CD8-positive, alpha-beta memory T cell (primary cell): Measurements from ENCODE around the gene AKR1C1. TPM values are rescaled to one million over a fixed set of nuclear protein-coding genes. Genes with fewer than 3 reads are reported as not detected.
"Not testable (repeated sequence)": the region's sequence is repeated elsewhere in the genome, so short reads cannot be mapped to it uniquely, and the experiment has no call there.

ENCODE experiments used
- CTCF ChIA-PET: fragments of 350-600 bp; sonication (Branson Sonifier 250); formaldehyde crosslinking; loops from one replicate; lab custom pipeline; 2021; ENCODE audit warnings: antibody characterized with exemption; lab: Charles Lee
- POLR2A ChIA-PET: fragments of 350-600 bp; sonication (Branson Sonifier 250); formaldehyde crosslinking; loops from one replicate; lab custom pipeline; 2021; ENCODE audit warnings: antibody characterized with exemption; lab: Charles Lee
- DNase-seq, 5 donors: peaks; one replicate each; pipeline versions ENCODE4 v3.0.0 to v3.0.0-alpha.2; 2020 to 2022; ENCODE audit warnings: mixed read lengths in 1 of 5
- H3K27ac ChIP-seq: one replicate; pipeline ENCODE4 v1.7.0; 2013; ENCODE audit warnings: low read depth, mild to moderate bottlenecking, low read length, moderate library complexity
- H3K27me3 ChIP-seq: 2 replicates; pipeline ENCODE4 v1.7.0; 2013; ENCODE audit warnings: low read length, mild to moderate bottlenecking; ENCODE audit not compliant: insufficient read depth, poor library complexity, severe bottlenecking
- H3K36me3 ChIP-seq: 2 replicates; pipeline ENCODE4 v1.7.0; 2013; ENCODE audit warnings: mild to moderate bottlenecking, low read length, moderate library complexity; ENCODE audit not compliant: insufficient read depth
- H3K4me1 ChIP-seq: 2 replicates; pipeline ENCODE4 v1.7.0; 2013; ENCODE audit warnings: mild to moderate bottlenecking, low read length, moderate library complexity; ENCODE audit not compliant: insufficient read depth
- H3K4me3 ChIP-seq: 2 replicates; pipeline ENCODE4 v1.7.0; 2013; ENCODE audit warnings: mild to moderate bottlenecking, low read length
- H3K9me3 ChIP-seq: 2 replicates; pipeline ENCODE4 v1.7.0; 2013; ENCODE audit warnings: mild to moderate bottlenecking, low read length
- H3K27ac Mint-ChIP-seq, 8 donors: one replicate each; pipeline ENCODE4 v1.8.0; 2020 to 2021; ENCODE audit warnings: mixed read lengths in 8 of 8, mild to moderate bottlenecking in 6 of 8, inconsistent platforms in 3 of 8, moderate library complexity in 3 of 8
- H3K27me3 Mint-ChIP-seq, 2 donors: one replicate each; pipeline ENCODE4 v1.8.0; 2020 to 2021; ENCODE audit warnings: mixed read lengths in 2 of 2, mild to moderate bottlenecking in 1 of 2, moderate library complexity in 1 of 2
- H3K36me3 Mint-ChIP-seq, 3 donors: one replicate each; pipeline ENCODE4 v1.8.0; 2020 to 2021; ENCODE audit warnings: mixed read lengths in 3 of 3, inconsistent platforms in 1 of 3, mild to moderate bottlenecking in 1 of 3
- H3K4me1 Mint-ChIP-seq, 3 donors: one replicate each; pipeline ENCODE4 v1.8.0; 2020 to 2021; ENCODE audit warnings: mixed read lengths in 3 of 3, inconsistent platforms in 1 of 3, mild to moderate bottlenecking in 1 of 3
- H3K4me3 Mint-ChIP-seq, 7 donors: one replicate each; pipeline ENCODE4 v1.8.0; 2020 to 2021; ENCODE audit warnings: mixed read lengths in 7 of 7, mild to moderate bottlenecking in 6 of 7, moderate library complexity in 4 of 7, inconsistent platforms in 2 of 7
- H3K9me3 Mint-ChIP-seq, 5 donors: one replicate each; pipeline ENCODE4 v1.8.0; 2020 to 2022; ENCODE audit warnings: mixed read lengths in 5 of 5, mild to moderate bottlenecking in 3 of 5, moderate library complexity in 2 of 5, inconsistent platforms in 1 of 5
- polyA plus RNA-seq: library from polyadenylated mRNA; unstranded; fragments of 300-500 nt; fragmentation: Illumina TruSeq; gene quantifications from one replicate; pipeline ENCODE4 v1.2.3, GENCODE V29; 2021
- total RNA-seq, 2 experiments: library from RNA; stranded (reverse); gene quantifications; one replicate each; pipeline ENCODE4 v1.2.3, GENCODE V29; 2021

Gene AKR1C1
- total and polyA plus RNA-seq, 3 experiments from 2014 or later, result 0.22 to 0.24 TPM; not detected in 1

- POLR2A ChIA-PET, result no interaction called here
- H3K4me3 Mint-ChIP-seq, result no peak overlapping the region
- no peaks in the 10 kb centered on the region for H3K4me1 Mint-ChIP-seq
- Histone ChIP-seq H3K27me3 (no peaks in the 10 kb centered on the region), H3K4me1 (no peaks in the 10 kb centered on the region), H3K9me3 (no peaks in the 10 kb centered on the region), H3K27ac (no peak overlapping the region), H3K4me3 (no peak overlapping the region), H3K36me3 (no peaks in the 10 kb centered on the region)
- no peaks in the 10 kb centered on the region for H3K9me3 Mint-ChIP-seq
- no peaks in the 10 kb centered on the region for H3K36me3 Mint-ChIP-seq
- H3K27me3 Mint-ChIP-seq, result peaks cover 3 to 5% of the 10 kb centered on the region in 2 donors
- peak overlapping the region in 1 of 8 donors; percentile 60 for H3K27ac Mint-ChIP-seq
- CTCF ChIA-PET, result no interaction called here
- DNase-seq, result no peak
These were observed 35.5 kb downstream of the AKR1C1 start for GRCh38 chr10:4998671-4999070.

GRCh38 chr10:5002013-5002727 lies 39.0 kb downstream of the AKR1C1 start:
- no peaks in the 10 kb centered on the region for H3K36me3 Mint-ChIP-seq
- H3K27me3 ChIP-seq, result no peaks in the 10 kb centered on the region
- ChIA-PET CTCF (no interaction called here), POLR2A (no interaction called here)
- no peak overlapping the region for H3K27ac Mint-ChIP-seq
- H3K9me3 Mint-ChIP-seq, result peaks cover 3 to 7% (median 4%) of the 10 kb centered on the region in 5 donors
- H3K4me3 Mint-ChIP-seq, result no peak overlapping the region
- peaks cover 5 to 6% of the 10 kb centered on the region in 2 donors for H3K27me3 Mint-ChIP-seq
- H3K4me1 ChIP-seq, result no peaks in the 10 kb centered on the region
- DNase-seq, result no peak
- H3K9me3 ChIP-seq, result no peaks in the 10 kb centered on the region
- no peak overlapping the region for H3K27ac ChIP-seq
- H3K4me3 ChIP-seq, result no peak overlapping the region
- H3K36me3 ChIP-seq, result no peaks in the 10 kb centered on the region
- H3K4me1 Mint-ChIP-seq, result no peaks in the 10 kb centered on the region

GRCh38 chr10:5003127-5004029 lies 40.2 kb downstream of the AKR1C1 start, which contains the start of gene AKR1C2:
TSS of gene AKR1C2 (minus strand) at chr10:5003857. CDS start at chr10:5003835, 22 bp downstream.
- CTCF ChIA-PET, result not testable (repeated sequence)

GRCh38 chr10:5004030-5004385 lies 40.8 kb downstream of the AKR1C1 start:
- H3K27me3 Mint-ChIP-seq, H3K9me3 Mint-ChIP-seq, H3K4me1 ChIP-seq, H3K9me3 ChIP-seq, DNase-seq, CTCF ChIA-PET, H3K27ac ChIP-seq, H3K4me3 ChIP-seq, H3K27ac Mint-ChIP-seq, POLR2A ChIA-PET, H3K36me3 Mint-ChIP-seq, H3K36me3 ChIP-seq, H3K27me3 ChIP-seq, H3K4me1 Mint-ChIP-seq, H3K4me3 Mint-ChIP-seq: not testable (repeated sequence)

More at GRCh38 chr10:5003127-5004029, 40.2 kb downstream of the AKR1C1 start, which contains the start of gene AKR1C2:
- H3K27ac Mint-ChIP-seq, H3K27me3 ChIP-seq, H3K27me3 Mint-ChIP-seq, H3K4me3 ChIP-seq, H3K4me1 ChIP-seq, POLR2A ChIA-PET, DNase-seq, H3K36me3 Mint-ChIP-seq, H3K9me3 Mint-ChIP-seq, H3K36me3 ChIP-seq, H3K4me1 Mint-ChIP-seq, H3K27ac ChIP-seq, H3K9me3 ChIP-seq, H3K4me3 Mint-ChIP-seq: not testable (repeated sequence)

GRCh38 chr10:5004501-5004900 lies 41.3 kb downstream of the AKR1C1 start:
- DNase-seq, H3K4me3 ChIP-seq, H3K27me3 Mint-ChIP-seq, H3K36me3 Mint-ChIP-seq, H3K36me3 ChIP-seq, H3K9me3 ChIP-seq, H3K9me3 Mint-ChIP-seq, POLR2A ChIA-PET, H3K4me1 Mint-ChIP-seq, H3K4me1 ChIP-seq, H3K27ac ChIP-seq, H3K27ac Mint-ChIP-seq, H3K27me3 ChIP-seq, H3K4me3 Mint-ChIP-seq, CTCF ChIA-PET: not testable (repeated sequence)

- H3K4me3 ChIP-seq, H3K27me3 Mint-ChIP-seq, H3K36me3 ChIP-seq, H3K9me3 ChIP-seq, H3K36me3 Mint-ChIP-seq, CTCF ChIA-PET, H3K27ac ChIP-seq, H3K9me3 Mint-ChIP-seq, H3K4me1 ChIP-seq, POLR2A ChIA-PET, H3K27ac Mint-ChIP-seq, DNase-seq, H3K4me3 Mint-ChIP-seq, H3K4me1 Mint-ChIP-seq, H3K27me3 ChIP-seq: not testable (repeated sequence)
These were observed 45.8 kb downstream of the AKR1C1 start for GRCh38 chr10:5008857-5009548.

- CTCF ChIA-PET, H3K36me3 ChIP-seq, H3K9me3 ChIP-seq, H3K27me3 ChIP-seq, DNase-seq, H3K27me3 Mint-ChIP-seq, H3K27ac Mint-ChIP-seq, H3K36me3 Mint-ChIP-seq, H3K4me3 Mint-ChIP-seq, H3K27ac ChIP-seq, H3K4me1 ChIP-seq, H3K4me1 Mint-ChIP-seq, H3K4me3 ChIP-seq, H3K9me3 Mint-ChIP-seq, POLR2A ChIA-PET: not testable (repeated sequence)
These were observed 46.8 kb downstream of the AKR1C1 start for GRCh38 chr10:5010043-5010442.

- H3K27ac Mint-ChIP-seq, H3K4me1 Mint-ChIP-seq, H3K36me3 Mint-ChIP-seq, POLR2A ChIA-PET, H3K9me3 ChIP-seq, CTCF ChIA-PET, H3K9me3 Mint-ChIP-seq, H3K27me3 Mint-ChIP-seq, DNase-seq, H3K36me3 ChIP-seq, H3K27me3 ChIP-seq, H3K4me3 ChIP-seq, H3K4me3 Mint-ChIP-seq, H3K27ac ChIP-seq, H3K4me1 ChIP-seq: not testable (repeated sequence)
These were observed 48.2 kb downstream of the AKR1C1 start for GRCh38 chr10:5011392-5011791.
